Astrocyte of the cerebellum (primary cell): ENCODE data around the gene DCC.

Experiments used
- DNase-seq: peaks from one replicate; pipeline ENCODE4 v3.0.0-alpha.2; 2011; ENCODE audit warnings: low read depth
- H3K4me3 ChIP-seq: 2 replicates; pipeline ENCODE4 v1.5.1; 2011; ENCODE audit warnings: mild to moderate bottlenecking, low read depth, low read length, moderate library complexity
- CTCF ChIP-seq: IDR thresholded peaks from 2 replicates; pipeline ENCODE4 v1.5.1; 2012; ENCODE audit warnings: low read length, low read depth, moderate library complexity, mild to moderate bottlenecking; ENCODE audit errors: missing control alignments
- in situ Hi-C: cut with HindIII; loops from 2 replicates; pipeline ENCODE4 v1.10.0; 2017; ENCODE audit warnings: low sequenced_read_pairs

The DCC gene

DNA sequence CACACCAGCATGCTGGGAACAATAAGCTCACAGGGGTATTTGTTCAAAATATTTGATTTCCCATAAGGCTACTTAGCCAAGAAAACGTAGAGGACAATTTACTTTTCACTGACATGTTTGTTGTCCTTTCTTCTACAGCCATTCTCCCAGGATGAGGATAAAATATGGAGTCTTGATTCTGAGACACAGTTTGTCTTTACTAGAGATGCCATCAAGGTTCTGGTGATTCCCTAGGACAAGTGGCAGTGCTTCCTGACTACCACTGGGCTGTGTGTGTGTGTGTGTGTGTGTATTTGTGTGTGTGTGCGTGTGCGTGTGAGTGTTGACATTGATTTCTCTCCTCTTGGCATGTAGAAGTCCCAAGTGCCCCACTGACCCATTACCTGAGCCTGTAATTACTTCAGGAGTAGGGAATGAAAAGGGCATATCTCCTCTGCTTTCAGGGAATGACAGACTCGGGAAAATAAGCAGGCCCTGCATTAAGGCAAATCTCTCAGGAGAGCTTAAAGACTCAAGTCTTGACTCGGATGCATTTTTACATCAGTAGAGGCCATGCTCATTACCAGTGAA lies 761.6 kb downstream of the DCC start:
- no peak for TF ChIP-seq CTCF
- in situ Hi-C loops = no loop called here
- no peak for DNase-seq
- no peak overlapping the region for H3K4me3 ChIP-seq

- no peak for TF ChIP-seq CTCF
- in situ Hi-C loops = no loop called here
- no peak overlapping the region for H3K4me3 ChIP-seq
- no peak for DNase-seq
These were observed 774.4 kb downstream of the DCC start for GRCh38 chr18:53114441-53114840.

- DNase-seq = no peak
- in situ Hi-C loops = no loop called here
These were observed 776.0 kb downstream of the DCC start for GRCh38 chr18:53115876-53116585.

DNA sequence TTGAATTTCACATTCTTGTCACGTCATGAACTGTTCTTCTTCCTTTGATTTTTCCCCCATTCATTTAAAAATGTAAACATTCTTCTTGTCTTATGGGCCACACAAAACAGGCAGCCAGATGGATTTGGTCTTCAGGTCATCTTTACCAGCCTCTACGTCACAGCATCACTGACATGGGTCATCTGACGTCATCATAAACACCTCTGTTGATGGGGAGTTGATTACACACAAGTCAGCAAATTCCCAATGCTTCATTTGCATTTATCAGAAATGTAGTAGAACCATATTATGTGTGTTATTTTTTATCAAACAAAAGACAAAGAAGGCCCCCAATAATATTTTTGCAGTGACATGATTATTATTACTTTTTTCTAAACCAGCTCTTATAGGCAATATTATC lies 777.9 kb downstream of the DCC start:
- no peak for TF ChIP-seq CTCF
- no peak overlapping the region for H3K4me3 ChIP-seq
- no peak for DNase-seq
- in situ Hi-C loops = no loop called here

More at GRCh38 chr18:53115876-53116585, 776.0 kb downstream of the DCC start:
- peak overlapping the region; percentile 25 for H3K4me3 ChIP-seq
- no peak for TF ChIP-seq CTCF

DNA sequence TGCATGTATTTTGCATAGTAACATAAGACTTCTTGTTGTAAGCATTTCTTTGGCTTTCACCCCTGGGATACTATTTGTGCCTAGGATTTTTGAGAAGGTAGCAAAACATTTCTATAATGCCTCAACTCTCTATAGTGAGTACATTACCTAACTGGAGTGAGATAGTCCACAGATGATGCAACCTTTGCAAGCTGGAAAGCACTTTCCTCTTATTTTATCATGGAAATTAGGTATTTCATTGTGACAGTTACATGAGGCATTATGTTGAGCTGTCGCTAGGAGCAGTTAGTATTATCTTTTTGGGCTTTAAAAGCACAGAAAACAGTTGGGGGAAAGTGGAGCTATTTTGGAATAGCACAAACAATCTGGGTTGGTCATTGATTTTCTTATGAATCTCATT lies 786.2 kb downstream of the DCC start:
- DNase-seq = no peak
- no peak overlapping the region for H3K4me3 ChIP-seq
- in situ Hi-C loops = no loop called here
- TF ChIP-seq CTCF = no peak

- no peak for TF ChIP-seq CTCF
- in situ Hi-C loops = no loop called here
- no peak overlapping the region for H3K4me3 ChIP-seq
- no peak for DNase-seq
These were observed 791.0 kb downstream of the DCC start for GRCh38 chr18:53131001-53131400.
